Dermis blood vessel endothelial cell (primary cell): ENCODE data around the gene CLTB. TPM values are rescaled to one million over a fixed set of nuclear protein-coding genes. Genes with fewer than 3 reads are reported as not detected.

Source experiments
- DNase-seq: peaks from one replicate; pipeline ENCODE4 v3.0.0; 2010
- total RNA-seq: library from RNA; depleted of rRNA; stranded (reverse); fragments of >200 nt; gene quantifications from 2 replicates; pipeline ENCODE4 v1.2.3, GENCODE V29; 2014

Gene CLTB
- total RNA-seq, 1 donor from 2014 or later = 163 TPM

DNA sequence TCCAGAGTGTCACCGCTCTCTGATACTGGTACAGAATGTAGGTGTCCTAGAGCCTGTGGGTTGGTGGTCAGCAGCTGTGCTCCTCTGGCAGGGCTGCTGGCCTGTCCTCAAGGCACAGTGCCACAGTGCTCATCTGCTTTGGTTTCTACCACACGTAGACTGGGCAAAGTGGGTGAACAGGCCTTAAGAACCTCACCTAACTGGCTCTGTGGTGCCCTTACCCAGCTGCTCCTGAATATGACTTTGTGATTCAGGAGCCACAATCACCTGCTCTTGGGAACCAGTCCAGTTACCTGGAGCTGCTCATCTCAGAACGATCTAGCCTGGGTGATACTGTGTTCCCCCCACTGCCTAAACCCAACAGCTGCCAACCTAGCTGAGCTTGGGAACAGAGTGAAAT lies 34.4 kb downstream of the CLTB start:
- DNase-seq = no peak

DNA sequence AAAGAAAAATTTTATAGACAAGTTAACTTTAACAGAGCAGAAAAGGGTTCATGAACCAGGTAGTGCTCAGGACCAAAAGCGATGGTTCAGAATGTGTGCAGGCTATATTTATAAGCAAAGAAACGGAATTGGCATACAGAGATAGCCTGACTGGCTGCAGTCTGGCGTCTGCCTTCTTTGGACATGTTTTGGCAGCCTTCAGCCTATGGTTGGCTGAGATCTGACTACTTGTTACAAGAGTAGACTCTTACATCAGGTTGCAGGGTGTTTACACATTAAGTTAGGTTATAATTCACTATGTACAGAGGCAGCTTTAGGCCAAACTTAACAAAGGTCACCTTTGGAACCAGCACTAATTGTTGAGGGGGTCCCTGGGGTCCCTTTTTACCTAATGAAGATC lies 34.9 kb downstream of the CLTB start:
- no peak for DNase-seq

- no peak for DNase-seq
Measured at GRCh38 chr5:176379881-176380280, 36.5 kb downstream of the CLTB start.

- no peak for DNase-seq
Measured at GRCh38 chr5:176373100-176373818, 43.1 kb downstream of the CLTB start.

- DNase-seq = no peak
Measured at GRCh38 chr5:176371621-176372539, 44.5 kb downstream of the CLTB start.

GRCh38 chr5:176369934-176370711 lies 46.2 kb downstream of the CLTB start:
- no peak for DNase-seq

DNA sequence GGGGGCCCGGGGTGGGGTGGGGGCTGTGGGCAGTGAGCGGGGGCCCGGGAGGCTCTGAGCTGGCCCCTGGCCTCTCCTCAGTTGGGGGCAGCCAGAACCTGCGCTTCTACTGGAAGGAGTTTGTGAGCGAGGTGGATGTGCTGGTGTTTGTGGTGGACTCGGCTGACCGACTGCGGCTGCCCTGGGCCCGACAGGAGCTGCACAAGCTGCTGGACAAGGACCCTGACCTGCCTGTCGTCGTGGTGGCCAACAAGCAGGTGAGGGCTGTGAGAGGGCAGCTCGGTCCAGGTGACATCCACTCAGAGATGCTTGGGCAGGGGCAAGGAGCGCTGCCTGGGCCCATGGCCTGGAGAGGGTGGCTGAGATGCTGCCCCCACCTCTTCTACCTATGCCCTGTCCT lies 47.6 kb downstream of the CLTB start:
- DNase-seq = no peak

DNA sequence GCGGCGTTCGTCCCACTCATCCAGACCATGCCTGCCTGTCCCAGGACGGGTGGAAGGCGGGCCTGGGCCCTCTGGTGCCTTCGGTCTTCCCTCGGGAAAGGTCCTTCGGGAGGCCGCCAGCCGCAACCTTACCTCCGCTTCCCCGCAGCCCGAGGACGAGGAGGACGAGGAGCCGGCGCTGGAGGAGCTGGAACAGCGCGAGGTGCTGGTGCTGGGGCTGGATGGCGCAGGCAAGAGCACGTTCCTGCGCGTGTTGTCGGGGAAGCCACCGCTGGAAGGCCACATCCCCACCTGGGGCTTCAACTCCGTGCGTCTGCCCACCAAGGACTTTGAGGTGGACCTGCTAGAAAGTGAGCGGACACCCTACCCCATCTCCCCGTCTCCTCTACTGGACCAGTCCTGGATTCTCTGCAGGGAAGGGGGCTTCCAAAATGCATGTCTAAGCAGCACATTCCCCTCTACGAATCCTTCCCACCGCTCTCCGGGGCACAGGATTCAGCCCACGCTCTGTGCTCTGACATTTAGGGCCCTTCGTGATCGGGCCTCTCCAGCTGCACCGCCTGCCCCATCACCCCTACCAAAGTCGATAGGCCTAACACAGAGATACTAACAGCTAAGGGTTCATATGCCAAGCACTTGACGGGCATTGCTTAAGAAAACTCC lies 50.0 kb downstream of the CLTB start:
- no peak for DNase-seq

DNA sequence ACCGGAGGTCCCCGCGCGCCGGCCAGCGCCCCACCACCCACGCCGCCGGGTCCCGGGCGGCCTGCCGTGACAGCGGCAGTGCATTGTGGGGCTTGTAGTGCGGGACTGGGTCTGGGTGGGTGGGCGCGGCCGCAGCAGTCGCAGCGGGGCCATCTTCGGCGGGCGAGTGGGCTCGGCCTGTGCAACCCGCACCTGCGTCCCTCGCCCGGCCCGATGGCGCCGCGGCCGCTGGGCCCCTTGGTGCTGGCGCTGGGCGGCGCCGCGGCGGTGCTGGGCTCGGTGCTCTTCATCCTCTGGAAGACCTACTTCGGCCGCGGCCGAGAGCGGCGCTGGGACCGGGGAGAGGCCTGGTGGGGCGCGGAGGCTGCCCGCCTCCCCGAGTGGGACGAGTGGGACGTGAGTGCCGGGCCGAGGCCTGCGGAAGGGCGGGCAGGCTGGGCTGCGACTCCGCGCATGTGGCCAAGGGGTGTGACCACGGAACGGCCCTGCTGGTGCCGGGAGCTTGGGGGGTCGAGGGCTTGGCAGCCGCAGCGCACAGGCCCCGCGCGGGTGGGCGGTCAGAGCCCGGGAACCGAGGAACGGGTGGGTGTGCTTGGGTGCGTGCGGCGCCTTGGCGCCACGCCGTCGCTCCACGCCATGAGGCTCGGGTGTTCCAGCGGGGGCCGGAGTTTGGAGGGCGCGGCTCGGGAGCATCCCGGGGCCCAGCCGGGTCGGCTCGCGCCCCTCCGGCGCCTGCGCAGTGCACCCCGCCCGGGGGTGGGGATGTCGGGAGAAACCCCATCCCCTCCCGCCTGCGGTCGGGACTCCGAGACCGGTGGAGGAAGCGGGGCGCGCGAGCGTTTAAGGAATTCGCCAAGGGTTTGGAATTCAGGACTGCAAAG lies 50.7 kb downstream of the CLTB start, which contains the start of gene ARL10:
Gene ARL10 (plus strand): TSS at position 137 of the 881 bp plus-strand sequence. CDS start 77 bp downstream, at position 214.
- peak; percentile 49 for DNase-seq

GRCh38 chr5:176364765-176365350 lies 51.5 kb downstream of the CLTB start:
- no peak for DNase-seq

- no peak for DNase-seq
Measured at GRCh38 chr5:176362233-176362490, 54.2 kb downstream of the CLTB start.

DNA sequence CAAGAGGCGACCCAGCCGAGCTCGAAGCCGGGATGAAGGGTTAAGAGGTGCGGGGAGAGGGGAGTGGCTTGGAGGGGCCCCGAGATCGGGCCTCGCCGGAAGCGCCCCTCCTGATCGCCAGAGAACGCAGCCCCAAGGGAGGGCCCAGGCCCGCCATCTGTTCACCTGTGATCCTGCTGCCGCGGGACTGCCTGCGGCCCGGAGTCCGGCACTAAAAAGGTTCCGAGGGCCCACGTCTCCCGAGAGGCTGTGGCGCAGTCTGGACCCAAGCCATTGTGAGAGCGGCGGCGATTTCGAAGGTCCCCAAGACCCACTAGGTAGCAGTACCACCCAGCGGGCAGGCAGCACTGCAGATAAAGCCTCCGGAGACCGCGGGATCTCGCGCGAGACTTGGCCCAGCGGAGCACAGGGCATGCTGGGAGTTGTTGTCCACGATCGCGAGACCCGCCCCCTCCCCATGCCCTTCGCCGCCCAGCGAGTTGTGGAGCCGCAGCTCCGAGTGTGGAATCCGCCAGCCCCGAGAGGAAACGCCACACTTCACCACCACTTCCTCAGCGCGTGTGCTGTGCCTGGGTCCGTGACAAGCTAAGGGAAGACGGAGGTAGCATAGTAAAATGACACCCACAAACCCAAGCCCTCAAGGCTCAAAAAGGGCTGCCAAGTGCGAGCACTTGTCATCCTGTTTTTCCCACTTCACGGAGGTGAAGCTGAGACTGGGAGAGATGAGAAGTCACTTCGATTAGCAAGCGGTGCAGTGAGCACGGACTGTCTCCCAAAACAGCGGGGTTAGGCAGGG lies 54.7 kb downstream of the CLTB start, which contains the start of gene KIAA1191:
Gene KIAA1191 (minus strand): TSS at position 328 of the 796 bp plus-strand sequence. CDS start 2,256 bp downstream, outside the sequence.
- peak; percentile 95 for DNase-seq

DNA sequence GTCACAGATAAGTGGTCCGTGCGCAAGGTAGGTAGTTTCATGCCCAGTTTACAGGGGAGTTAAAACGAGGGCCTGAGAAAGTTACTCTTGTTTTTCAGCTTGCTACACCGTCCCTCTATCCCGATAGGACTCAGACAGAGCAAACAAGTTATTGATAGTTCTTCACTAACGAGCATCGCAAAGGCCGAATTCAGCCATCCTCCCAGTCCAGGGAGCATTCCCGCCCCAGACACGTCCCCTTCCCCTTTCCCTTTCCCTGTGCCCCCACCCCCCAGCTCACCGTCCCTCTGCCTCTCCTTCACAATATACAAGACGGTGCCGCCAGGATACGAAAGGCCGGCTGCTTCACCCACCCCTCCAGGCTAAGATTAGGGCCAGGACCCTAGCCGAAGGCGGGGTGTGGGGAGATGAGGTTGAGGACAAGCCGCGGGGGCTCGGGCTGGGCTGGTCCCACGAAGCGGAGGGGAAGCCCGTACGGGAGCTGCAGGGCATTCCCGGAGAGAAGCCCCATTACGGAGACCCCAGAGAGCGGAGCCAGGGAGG lies 55.4 kb downstream of the CLTB start:
- DNase-seq = peak; percentile 40

DNA sequence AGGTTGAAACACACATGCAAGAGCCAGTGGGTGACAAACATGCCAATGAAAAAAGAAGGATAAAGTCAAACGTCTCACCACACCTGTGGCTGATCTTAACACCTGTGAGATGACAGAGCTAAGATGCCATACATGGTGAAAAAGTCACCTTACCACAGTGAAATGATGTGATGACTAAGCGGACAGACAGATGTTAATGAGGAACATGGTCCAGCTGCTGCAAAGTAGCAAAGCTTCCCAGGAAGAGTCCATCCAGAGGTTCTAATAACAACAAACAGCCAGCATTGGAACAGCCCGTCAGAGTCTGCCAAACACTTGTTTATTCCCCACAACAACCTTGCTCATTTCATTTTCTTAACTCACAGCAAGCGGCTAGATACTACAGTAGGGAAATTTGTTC lies 56.7 kb downstream of the CLTB start:
- no peak for DNase-seq

- no peak for DNase-seq
Measured at GRCh38 chr5:176356179-176356566, 60.2 kb downstream of the CLTB start.

GRCh38 chr5:176355400-176356178 lies 60.8 kb downstream of the CLTB start:
- no peak for DNase-seq

GRCh38 chr5:176353533-176353932 lies 62.8 kb downstream of the CLTB start:
- DNase-seq = no peak

DNA sequence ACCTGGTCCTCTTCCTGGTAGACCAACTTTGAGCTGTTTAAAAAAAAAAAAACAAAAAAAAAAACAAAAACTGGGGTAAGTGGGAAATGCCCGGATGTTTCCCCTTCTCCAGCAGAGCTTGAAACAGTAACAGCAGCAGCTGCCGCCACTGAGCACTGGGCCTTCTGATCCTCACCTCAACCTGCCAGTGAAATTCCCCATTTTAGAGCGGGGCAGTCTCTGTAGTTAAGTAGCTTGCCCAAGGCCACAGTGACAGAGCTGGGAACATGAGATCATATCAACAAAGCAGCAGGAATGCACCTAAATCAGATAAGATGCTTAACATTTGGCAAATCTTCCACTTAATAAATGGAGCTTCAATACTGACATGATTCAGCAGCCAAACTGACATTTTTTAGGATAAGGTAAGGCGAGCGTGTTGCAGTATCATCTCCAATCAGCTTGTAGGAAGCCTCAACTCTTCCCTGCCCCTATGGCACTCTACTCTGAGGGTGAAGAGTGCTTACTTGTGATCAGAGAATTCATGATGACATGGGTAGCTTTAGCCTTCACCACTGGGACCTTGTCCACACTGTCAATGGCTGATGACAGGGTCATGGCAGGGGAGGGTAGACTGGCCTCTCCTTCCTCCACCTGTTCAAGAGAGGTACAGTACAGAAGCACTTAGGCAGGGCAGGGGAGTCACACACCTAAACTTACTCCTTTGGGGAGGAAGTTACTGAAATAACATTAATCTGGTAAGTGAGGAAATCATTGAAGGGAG lies 64.0 kb downstream of the CLTB start:
- no peak for DNase-seq
